AG09319 (cell line): ENCODE results near the gene NCOA6.

Source experiments
- DNase-seq: peaks from one replicate; pipeline ENCODE4 v3.0.0-alpha.2; 2010; ENCODE audit warnings: low read depth; ENCODE audit errors: extremely low read depth
- CTCF ChIP-seq: IDR thresholded peaks from 2 replicates; pipeline ENCODE4 v1.5.1; 2011; ENCODE audit warnings: low read depth, mild to moderate bottlenecking, inconsistent platforms, low read length, moderate library complexity

The NCOA6 gene

GRCh38 chr20:34825530-34826362 is at the start of gene NCOA6:
TSS of gene NCOA6 (minus strand) at chr20:34825651. CDS start at chr20:34782355, 43,296 bp downstream.
- peak; percentile 52 for DNase-seq
- TF ChIP-seq CTCF, result no peak

GRCh38 chr20:34874094-34874654 is 48.7 kb upstream of the NCOA6 start:
- peak; percentile 96 for TF ChIP-seq CTCF
- peak; percentile 77 for DNase-seq

- no peak for TF ChIP-seq CTCF
- DNase-seq, result no peak
These were observed 48.2 kb upstream of the NCOA6 start for GRCh38 chr20:34873583-34874093.

- DNase-seq, result peak; percentile 48
- TF ChIP-seq CTCF, result peak; percentile 59
These were observed 47.3 kb upstream of the NCOA6 start, which contains the start of gene GGT7 for GRCh38 chr20:34872622-34873224. TSS of gene GGT7 (minus strand) at chr20:34872856. CDS start at chr20:34872815, 41 bp downstream.

- no peak for TF ChIP-seq CTCF
- DNase-seq, result no peak
These were observed 46.6 kb upstream of the NCOA6 start for GRCh38 chr20:34871966-34872621.

- no peak for DNase-seq
- TF ChIP-seq CTCF, result no peak
These were observed 46.0 kb upstream of the NCOA6 start for GRCh38 chr20:34871320-34871926.
